GM10248 (cell line): ENCODE measurements around the gene RPL10.

Experiments
- CTCF ChIA-PET: fragments of 300-600 bp; sonication (Branson Sonifier 250); formaldehyde crosslinking; extraction: SDS; loops from one replicate; lab custom pipeline; 2021; ENCODE audit warnings: antibody characterized with exemption; lab: Yijun Ruan, JAX
- POLR2A ChIA-PET: fragments of 350-650 bp; sonication (Branson Sonifier 250); formaldehyde crosslinking; extraction: SDS; loops from one replicate; lab custom pipeline; 2020; ENCODE audit warnings: antibody characterized with exemption; lab: Yijun Ruan, JAX
- DNase-seq: peaks from one replicate; pipeline ENCODE4 v3.0.0; 2012; ENCODE audit errors: extremely low spot score
- TF ChIP-seq, protein P1 (sequence below): IDR thresholded peaks from 2 replicates; pipeline ENCODE4 v1.5.1; 2012; ENCODE audit warnings: mild to moderate bottlenecking, low read depth; ENCODE audit errors: extremely low read depth, missing control alignments, control extremely low read depth

RPL10 gene

DNA sequence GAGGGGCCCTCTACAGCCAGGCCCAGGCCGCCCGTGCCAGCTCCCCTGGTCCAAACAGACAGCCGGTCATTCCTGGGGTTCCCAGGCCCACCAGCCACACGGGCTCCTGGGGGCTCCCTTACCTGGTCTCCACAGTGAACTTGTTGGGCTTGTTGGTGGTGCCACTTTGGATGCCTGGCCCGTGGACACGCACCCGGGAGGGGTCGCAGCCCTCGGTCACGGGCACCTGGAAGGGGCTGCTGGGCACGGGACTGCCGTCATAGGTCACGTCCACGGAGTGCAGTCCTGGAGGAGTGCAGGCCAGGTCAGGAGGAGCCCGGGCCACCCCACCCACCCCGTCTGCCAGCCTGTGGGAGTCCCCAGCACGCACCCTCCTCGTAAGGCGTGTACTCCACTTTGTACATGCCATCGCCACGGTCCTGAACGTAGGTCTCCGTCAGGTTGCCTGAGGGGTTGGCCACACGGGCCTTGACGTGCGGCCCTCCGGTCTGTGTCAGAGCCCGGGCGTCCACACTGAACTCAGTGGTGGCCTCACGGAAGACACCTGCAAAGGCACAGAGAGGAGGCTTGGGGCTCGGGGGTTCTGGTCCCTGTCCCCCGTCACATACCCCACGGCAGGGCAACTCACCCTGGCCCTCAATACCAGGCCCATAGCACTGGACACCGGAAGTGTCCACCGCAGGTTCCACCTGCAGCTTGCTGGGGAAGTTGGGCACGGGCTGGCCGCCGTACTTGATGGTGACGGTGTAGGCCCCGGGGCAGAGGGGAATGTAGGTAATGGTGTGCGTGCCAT is 38.6 kb upstream of the RPL10 start:
- POLR2A ChIA-PET, result interaction anchor here (1.2 kb wide), 1 partner anchor 9 kb away, joined by 3 read pairs; no protein-coding TSS in a partner anchor
- TF ChIP-seq, protein P1, sequence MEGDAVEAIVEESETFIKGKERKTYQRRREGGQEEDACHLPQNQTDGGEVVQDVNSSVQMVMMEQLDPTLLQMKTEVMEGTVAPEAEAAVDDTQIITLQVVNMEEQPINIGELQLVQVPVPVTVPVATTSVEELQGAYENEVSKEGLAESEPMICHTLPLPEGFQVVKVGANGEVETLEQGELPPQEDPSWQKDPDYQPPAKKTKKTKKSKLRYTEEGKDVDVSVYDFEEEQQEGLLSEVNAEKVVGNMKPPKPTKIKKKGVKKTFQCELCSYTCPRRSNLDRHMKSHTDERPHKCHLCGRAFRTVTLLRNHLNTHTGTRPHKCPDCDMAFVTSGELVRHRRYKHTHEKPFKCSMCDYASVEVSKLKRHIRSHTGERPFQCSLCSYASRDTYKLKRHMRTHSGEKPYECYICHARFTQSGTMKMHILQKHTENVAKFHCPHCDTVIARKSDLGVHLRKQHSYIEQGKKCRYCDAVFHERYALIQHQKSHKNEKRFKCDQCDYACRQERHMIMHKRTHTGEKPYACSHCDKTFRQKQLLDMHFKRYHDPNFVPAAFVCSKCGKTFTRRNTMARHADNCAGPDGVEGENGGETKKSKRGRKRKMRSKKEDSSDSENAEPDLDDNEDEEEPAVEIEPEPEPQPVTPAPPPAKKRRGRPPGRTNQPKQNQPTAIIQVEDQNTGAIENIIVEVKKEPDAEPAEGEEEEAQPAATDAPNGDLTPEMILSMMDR, result no peak
- no peak for DNase-seq
- CTCF ChIA-PET, result no interaction called here

DNA sequence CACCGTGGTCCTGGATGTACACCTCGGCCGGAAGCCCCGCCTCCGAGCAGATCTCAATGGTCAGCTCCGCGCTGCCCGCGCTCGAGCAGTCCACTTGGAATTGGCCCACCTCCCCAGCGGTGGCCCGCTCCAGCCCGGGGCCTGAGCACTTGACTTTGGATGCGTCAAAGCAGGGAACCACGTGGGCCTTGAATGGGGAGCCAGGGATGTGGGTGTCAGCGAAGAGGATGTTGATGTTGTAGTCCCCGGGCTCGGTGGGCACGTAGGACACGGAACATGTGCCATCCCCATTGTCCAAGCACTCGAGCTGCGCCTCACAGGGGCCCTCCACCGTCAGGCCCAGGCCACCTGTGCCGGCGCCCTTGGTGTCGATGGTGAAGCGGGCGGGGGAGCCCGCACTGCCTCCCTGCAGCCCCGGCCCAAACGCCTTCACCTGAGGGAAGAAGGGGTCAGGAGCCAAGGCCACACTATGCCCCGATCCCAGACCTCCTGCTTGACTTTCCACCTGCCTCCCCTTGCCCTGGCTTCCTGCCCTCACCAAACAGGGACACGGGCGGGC is 37.9 kb upstream of the RPL10 start:
- ChIA-PET POLR2A (no interaction called here), CTCF (no interaction called here)
- DNase-seq, result no peak
- TF ChIP-seq, protein P1, result no peak

DNA sequence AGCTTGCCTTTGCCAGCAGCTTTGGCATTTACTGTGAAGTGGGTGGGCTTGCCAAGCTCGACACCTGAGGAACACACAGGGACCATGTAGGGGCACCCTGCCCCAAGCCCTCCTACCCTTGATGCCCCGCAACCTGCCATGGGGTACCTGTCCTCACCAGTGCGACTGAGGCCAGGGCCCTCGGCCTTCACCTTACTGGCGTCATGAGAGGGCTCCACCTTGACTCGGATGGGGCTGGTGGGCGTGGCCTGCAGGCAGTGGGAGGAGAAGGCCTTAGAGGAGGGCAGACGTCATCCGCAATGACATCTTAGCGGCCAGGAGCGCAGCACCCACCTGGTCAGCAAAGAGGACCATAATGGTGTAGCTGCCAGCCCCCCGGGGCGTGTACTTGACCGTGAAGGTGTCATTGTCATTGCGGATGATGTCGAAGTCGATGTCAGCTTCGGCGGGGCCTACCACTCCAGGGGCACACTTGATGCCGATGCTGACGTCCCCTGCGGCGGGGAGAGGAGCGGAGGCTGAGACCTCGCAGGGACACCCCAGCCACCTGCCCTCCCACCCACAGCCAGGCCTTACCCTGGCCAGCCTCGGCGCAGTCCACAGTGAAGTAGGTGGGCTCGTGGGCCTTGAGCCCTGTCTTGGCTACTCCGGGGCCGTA is 36.0 kb upstream of the RPL10 start:
- POLR2A ChIA-PET, result no interaction called here
- no peak for DNase-seq
- CTCF ChIA-PET, result interaction anchor here (2.2 kb wide), 1 partner anchor 11 kb away, joined by 7 read pairs; no protein-coding TSS in a partner anchor
- TF ChIP-seq, protein P1, result no peak

DNA sequence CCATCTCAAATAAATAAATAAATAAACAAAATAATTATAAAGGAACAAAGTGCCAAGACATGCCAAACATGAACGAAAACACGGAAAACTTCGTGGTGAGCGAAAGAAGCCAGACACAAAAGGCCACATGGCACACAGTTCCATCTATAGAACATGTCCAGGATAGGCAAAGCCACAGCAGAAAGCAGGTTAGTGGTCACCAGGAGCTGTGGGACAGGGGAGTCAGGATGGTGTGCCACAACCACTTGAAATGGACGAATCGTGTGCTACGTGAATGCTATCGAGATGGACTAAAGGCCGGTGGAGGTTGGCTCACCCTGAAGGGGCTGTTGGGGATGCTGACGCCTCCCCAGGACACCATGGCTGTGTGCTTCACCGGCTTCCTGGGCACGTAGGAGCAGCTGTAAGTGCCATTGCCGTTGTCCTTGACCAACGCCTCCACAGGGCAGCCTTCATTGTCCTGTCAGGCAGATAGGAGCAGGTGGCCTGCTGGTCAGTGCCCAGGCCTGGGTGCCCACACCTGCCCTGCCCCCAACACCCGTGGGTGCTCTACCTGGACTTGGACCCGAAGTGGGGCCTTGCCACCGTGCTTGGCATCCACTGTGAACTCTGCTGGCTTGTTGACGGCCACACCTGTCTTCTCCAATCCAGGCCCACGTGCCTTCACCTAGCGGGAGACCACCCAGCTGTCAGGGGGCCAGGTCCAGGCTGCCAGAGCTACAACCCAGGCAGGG is 34.3 kb upstream of the RPL10 start:
- TF ChIP-seq, protein P1, result no peak
- ChIA-PET POLR2A (no interaction called here), CTCF (no interaction called here)
- no peak for DNase-seq

DNA sequence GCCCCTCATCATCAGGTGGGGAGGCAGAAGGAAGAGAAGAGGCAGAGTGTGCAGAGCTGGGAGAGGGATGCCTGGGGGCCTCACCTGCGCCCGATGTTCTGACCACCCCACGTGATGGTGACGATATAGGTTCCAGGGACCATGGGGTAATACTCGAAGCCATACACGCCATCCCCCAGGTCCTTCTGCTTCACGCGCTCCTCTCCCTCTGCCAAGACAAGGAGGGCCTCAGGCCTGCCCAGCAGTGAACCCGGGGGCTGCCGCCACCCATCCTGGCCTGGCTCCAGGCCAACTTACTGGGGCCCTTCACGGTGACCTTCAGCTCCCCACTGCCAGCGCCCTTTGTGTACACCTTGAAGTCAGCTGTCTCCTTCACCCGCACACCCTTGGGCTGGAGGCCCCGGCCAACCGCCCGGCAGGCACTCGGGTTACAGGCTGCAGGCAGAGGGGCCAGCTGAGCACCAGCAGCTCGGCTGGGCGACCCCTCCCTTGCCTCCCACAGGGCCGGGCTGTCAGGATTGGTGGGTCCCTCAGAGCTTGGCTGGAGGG is 33.1 kb upstream of the RPL10 start:
- DNase-seq, result no peak
- TF ChIP-seq, protein P1, result no peak
- POLR2A ChIA-PET, result no interaction called here
- CTCF ChIA-PET, result no interaction called here
